ENCODE data around the gene MAP3K7CL.

DNA sequence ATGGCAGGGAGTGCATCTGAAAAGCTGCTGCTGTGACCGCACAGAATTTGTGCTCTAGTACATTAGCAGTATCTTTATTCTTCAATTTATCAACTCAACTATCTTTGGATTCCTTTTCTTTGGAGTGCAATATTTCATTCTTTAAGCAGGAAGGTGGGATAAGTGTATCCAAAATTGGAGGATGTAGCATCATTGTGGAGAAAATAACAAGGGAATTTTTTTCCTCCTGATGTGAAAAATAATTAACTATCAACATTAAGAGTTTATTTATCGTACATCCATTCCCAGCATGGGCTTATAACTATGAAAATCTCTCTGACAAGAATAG, 25.5 kb downstream of the MAP3K7CL start:
- TF ChIP-seq, protein P1, sequence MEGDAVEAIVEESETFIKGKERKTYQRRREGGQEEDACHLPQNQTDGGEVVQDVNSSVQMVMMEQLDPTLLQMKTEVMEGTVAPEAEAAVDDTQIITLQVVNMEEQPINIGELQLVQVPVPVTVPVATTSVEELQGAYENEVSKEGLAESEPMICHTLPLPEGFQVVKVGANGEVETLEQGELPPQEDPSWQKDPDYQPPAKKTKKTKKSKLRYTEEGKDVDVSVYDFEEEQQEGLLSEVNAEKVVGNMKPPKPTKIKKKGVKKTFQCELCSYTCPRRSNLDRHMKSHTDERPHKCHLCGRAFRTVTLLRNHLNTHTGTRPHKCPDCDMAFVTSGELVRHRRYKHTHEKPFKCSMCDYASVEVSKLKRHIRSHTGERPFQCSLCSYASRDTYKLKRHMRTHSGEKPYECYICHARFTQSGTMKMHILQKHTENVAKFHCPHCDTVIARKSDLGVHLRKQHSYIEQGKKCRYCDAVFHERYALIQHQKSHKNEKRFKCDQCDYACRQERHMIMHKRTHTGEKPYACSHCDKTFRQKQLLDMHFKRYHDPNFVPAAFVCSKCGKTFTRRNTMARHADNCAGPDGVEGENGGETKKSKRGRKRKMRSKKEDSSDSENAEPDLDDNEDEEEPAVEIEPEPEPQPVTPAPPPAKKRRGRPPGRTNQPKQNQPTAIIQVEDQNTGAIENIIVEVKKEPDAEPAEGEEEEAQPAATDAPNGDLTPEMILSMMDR (IDR thresholded peaks at IDR 0.05): no peak
- TF ChIP-seq POLR2AphosphoS5 (IDR thresholded peaks at IDR 0.05): no peak
